Hepatocyte (in vitro differentiated cells): ENCODE results near the gene LY86.

Experiments used
- CTCF ChIP-seq: fragments of 200-600 bp; sonication (generic); IDR thresholded peaks from 2 replicates; pipeline ENCODE4 v1.5.1; 2016; ENCODE audit warnings: antibody characterized with exemption, mild to moderate bottlenecking; ENCODE audit not compliant: poor library complexity
- EZH2 ChIP-seq: fragments of 200-600 bp; sonication (generic); IDR thresholded peaks from 2 replicates; pipeline ENCODE4 v1.6.1; 2016; ENCODE audit warnings: antibody characterized with exemption, mild to moderate bottlenecking, borderline replicate concordance
- EZH2phosphoT487 ChIP-seq: fragments of 200-600 bp; sonication (generic); IDR thresholded peaks from one replicate; pipeline ENCODE4 v1.6.1; 2018; ENCODE audit warnings: antibody characterized with exemption, mild to moderate bottlenecking, low read depth, moderate library complexity; ENCODE audit not compliant: unreplicated experiment, severe bottlenecking

GRCh38 chr6:6682225-6682624, 93.7 kb downstream of the LY86 start:
- TF ChIP-seq CTCF (no peak), EZH2 (no peak), EZH2phosphoT487 (no peak)
